Ureter (tissue), 1 donor: ENCODE measurements around the gene PRR18. TPM values are rescaled to one million over a fixed set of nuclear protein-coding genes. Genes with fewer than 3 reads are reported as not detected.

Source experiments
- DNase-seq: peaks from one replicate; pipeline ENCODE4 v3.0.0-alpha.2; 2020; ENCODE audit warnings: low spot score
- total RNA-seq: library from RNA; stranded (reverse); gene quantifications from one replicate; pipeline ENCODE4 v1.2.4, GENCODE V29; 2023
- donor health status: DM: yes; HTN: yes; CAD: no.

PRR18 gene
- total RNA-seq, 1 donor from 2014 or later, result 0.23 TPM

- peak; percentile 66 for DNase-seq
These were observed 32.5 kb downstream of the PRR18 start for GRCh38 chr6:166275714-166276166.

- no peak for DNase-seq
These were observed 33.3 kb downstream of the PRR18 start for GRCh38 chr6:166274739-166275370.

- no peak for DNase-seq
These were observed 34.0 kb downstream of the PRR18 start for GRCh38 chr6:166274163-166274562.

GRCh38 chr6:166271376-166271765, 36.8 kb downstream of the PRR18 start:
- no peak for DNase-seq

GRCh38 chr6:166270706-166271375, 37.4 kb downstream of the PRR18 start:
- DNase-seq, result no peak

GRCh38 chr6:166269301-166270039, 38.7 kb downstream of the PRR18 start:
- DNase-seq, result no peak

- no peak for DNase-seq
These were observed 39.8 kb downstream of the PRR18 start for GRCh38 chr6:166268431-166268830.

- no peak for DNase-seq
These were observed 40.7 kb downstream of the PRR18 start for GRCh38 chr6:166267526-166267925.

GRCh38 chr6:166266336-166266735, 41.9 kb downstream of the PRR18 start:
- no peak for DNase-seq

GRCh38 chr6:166262743-166263515, 45.3 kb downstream of the PRR18 start:
- DNase-seq, result no peak

- DNase-seq, result no peak
These were observed 48.8 kb downstream of the PRR18 start for GRCh38 chr6:166259296-166259977.

- DNase-seq, result no peak
These were observed 49.3 kb downstream of the PRR18 start for GRCh38 chr6:166258854-166259276.

- DNase-seq, result no peak
These were observed 50.3 kb downstream of the PRR18 start for GRCh38 chr6:166257911-166258318.

Other genes with a start within 250 kb of the PRR18 start
- gene TBXT, start 140.5 kb downstream of the PRR18 start, total RNA-seq, result not detected
- 49.7 TPM for gene SFT2D1, start 34.2 kb upstream of the PRR18 start, total RNA-seq
- gene MPC1, start 74.5 kb upstream of the PRR18 start, total RNA-seq, result 53.9 TPM